GM19035 (cell line): Measurements from ENCODE around the gene MST1R.

Source experiments
- ATAC-seq: cut with Tn5 transposase; IDR thresholded peaks from one replicate; pipeline ENCODE4 v1.9.1; 2021; ENCODE audit not compliant: unreplicated experiment

Gene MST1R

GRCh38 chr3:49879721-49880120 lies 24.0 kb downstream of the MST1R start:
- no peak for ATAC-seq

DNA sequence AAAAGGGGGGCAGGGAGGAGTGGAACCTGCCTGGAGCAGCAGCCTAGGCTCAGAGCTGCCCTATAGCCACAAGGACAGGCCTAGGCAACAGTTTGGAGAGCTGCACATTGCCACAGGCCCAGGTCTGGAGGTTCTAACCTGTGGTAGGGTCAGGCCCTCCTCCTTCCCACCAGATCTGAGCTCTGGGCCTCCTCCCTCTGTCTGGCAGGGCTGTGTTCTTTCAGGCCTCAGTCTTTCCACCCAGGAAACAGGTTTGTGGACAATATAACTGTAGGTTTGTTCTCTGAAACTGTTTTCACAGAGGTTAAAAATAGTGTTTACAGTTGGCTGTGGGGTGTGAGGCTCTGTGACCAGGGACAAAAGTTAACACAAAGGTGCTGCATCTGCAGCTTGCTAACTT lies 25.0 kb downstream of the MST1R start:
- ATAC-seq, result no peak

DNA sequence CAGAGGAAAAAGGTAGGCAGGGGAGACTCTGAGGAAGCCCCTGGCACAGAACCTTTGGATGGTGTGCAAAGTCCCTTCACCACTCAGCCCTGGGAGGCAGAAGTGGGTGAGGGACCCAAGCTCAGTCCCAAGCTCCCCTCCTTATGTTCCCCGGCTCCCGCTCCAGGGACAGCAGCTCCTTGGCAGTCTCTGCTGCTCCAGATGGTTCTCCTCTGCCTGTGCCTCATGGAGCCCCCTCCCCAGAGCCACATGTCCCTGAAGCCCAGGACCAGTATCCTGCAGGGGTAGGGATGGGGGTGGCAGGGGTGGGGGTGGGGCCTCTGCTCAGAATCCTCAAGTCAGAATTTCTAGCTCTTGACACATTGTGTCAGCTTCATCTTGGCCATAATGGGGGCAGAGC lies 26.0 kb downstream of the MST1R start:
- no peak for ATAC-seq

DNA sequence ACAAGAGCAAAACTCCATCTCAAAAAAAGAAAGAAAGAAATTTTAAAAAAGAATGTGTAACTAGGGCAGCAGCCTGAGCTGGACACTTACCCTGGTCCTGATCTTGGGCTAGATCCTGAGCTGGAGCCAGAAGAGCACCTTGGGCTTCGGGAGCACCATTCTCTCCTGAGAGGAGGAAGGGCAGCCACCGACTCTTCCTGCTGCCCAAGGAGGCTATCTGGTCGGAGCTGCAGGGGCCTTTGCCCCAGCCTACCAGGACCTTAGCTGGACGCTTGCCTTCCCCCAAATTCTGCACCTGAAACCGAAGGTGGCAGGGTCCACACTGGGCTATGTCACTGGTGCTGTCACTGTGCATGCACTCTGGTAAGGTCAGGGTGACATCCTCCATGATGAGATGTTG lies 27.1 kb downstream of the MST1R start:
- ATAC-seq, result no peak

DNA sequence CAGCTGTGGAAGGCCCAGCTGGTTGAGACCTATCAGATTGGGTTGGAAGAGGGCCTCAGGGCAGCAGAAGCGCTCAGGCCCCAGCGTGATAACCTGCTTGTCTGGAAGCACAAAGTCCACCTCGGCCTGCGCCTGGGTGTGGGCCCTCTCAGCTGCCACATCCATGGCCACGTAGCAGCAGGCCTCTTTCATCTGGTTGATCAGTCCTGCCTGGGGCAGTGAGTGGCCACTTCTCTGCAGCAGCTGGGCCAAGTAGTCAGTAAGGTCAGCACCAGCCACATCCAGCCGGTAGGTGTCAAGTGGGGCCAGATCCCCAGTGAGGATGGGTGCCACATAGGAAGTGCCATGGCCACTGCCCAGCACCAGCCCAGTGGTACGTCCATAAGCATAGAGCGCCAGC lies 30.1 kb downstream of the MST1R start:
- no peak for ATAC-seq

DNA sequence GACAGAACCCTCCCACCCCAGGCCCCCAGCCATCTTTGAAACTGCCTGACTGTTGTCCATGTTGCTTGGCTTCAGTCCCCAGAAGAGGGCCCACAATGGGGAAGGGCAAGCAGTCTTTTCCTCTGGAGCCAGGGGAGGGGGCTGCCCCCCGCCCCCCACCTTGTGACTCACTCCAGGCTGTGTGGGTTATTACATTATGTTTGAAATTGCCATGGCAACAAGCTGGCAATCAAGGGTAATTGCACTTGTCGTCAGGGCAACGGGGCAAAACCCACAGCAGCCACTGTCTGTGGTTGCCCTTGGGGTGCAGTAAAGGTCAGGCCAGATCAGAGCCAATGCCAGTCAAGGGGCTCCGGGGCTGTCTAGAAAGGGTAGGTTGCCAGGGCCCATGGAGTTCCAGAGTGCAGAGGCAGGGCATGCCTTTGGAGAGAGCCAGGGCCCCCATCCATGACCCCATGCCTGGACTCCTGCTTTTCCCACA lies 30.8 kb downstream of the MST1R start:
- ATAC-seq, result no peak

GRCh38 chr3:49871531-49872153 lies 32.0 kb downstream of the MST1R start:
- ATAC-seq, result no peak

DNA sequence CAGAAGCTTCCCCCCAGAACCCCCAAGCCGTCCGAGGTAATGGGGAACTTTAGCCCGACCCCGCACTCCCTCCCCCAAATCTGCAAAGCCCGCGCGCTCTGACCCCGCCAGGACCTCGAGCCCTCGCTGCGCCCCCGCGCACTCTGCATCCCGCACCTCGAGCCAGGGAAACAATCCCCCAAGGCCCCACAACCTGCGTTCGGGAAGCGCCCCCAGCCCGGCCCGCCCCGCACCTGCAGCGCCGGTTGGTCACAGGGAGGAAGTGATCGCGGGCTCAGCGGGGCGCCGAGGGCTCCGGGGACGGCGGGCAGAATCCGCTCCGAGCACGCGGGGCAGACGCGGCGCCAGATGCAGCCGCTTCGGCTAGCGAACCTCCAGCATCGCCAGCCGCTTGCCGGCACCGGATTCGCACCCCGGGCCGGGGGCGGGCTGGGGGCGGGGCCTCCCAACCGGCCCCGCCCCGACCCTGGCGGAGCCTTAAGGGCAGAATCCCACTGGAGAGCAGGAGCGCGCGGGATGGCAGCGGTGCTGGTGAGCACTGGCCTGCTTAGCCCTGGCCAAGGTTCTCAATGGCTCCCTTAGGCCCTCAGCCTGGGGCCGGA lies 34.0 kb downstream of the MST1R start, which contains the start of gene CAMKV:
Gene CAMKV (minus strand): TSS at position 382 of the 602 bp plus-strand sequence. CDS start 7,518 bp downstream, outside the sequence.
- ATAC-seq, result no peak

DNA sequence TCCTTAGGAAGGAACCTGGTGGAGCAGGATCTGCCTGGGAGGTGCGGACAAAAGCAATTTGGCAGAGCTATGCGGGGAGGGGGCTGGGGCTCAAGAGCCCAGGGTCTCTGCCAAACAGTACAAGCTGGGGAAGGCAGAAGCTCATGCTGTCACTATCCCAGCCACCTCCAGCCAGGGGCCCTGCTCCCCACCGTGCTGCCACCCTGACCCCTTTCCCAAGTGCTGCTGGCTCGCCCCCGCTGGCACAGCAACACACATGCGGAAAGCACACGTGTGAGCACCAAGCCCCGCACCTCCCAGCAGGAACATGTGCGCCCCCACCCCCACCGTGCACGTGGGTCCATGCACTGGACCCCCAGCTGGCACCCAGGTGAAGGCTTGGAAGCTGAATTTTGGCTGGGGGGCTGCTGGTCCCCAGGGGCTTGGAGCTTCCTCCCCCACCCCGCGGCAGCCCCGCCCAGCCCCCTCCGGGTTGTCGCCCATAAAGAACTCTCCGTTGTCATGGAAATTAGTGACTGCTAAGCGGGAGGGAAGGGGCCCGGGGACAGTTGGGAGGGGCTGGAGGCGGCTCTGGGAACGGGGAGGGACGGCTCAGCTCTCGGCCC lies 34.7 kb downstream of the MST1R start:
- ATAC-seq, result no peak

- ATAC-seq, result no peak
These were observed 35.8 kb downstream of the MST1R start for GRCh38 chr3:49867871-49868321.

GRCh38 chr3:49867400-49867799 lies 36.3 kb downstream of the MST1R start:
- ATAC-seq, result no peak

DNA sequence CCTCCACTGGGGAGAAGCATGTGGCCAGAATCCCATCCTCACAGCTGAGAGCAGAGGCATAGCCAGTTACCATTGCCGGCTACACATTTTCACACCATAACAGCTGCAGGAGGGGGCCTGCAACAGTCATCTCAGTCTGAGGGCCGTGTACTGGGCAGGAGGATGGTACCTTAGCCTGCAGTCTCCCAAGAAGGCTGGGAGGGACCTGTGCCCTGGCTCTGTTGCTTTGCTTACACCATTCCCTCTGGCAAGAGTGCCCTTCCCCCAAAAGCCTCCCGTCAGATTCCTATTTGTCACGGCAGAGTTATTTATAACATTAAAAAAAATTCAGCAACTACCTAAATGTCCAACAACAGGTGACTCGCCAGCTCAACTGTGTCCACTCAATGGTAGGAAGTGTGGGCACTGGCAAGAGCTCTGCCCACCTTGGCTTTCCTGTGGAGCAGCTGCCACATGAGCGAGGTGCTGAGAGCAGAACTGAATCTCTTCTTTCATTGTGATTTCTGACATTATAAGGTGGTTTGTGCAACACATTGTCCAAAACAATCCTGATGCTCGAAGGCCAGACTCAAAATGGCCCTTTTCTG lies 38.4 kb downstream of the MST1R start:
- ATAC-seq, result no peak

- ATAC-seq, result no peak
These were observed 39.2 kb downstream of the MST1R start for GRCh38 chr3:49864505-49864904.

GRCh38 chr3:49859576-49860305 lies 43.9 kb downstream of the MST1R start:
- no peak for ATAC-seq

DNA sequence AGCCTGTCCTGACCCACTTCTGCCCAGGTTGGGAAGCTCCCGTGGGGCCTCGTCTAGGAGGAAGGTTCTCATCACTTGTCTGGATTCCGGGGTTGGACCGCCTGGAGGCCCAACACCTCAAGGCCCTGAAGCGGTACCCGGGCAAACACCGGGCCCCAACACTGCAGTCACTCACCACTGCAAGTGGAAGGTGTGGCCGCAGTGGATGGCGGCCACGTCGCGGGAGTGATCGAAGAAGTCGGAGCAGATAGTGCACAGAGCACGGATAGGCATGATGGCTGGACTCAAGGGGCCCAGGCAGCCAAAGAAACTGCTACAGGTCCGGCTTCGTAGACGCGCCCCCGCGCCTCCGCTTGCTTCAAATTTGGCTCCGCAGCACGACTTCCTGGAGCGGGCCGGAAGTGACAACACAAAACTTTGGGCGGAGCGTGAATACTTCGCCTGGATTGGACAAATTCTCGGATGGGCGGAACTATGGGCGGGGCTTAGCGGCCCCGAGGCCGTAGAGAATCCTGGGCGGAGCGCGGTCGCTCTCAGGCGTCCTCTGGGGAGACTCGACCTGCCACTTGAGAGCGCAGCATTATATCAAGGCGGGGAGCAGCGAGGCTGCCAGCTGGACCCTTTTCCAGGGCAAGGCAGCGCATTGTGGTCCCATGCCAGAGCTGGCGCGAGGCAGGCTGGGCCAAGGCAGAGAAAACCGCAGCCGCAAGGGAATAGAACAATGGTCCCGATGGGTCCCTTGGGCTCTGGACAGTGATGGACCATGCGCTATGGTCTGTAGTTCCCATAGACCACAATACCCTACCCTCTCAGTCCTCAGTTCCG lies 47.3 kb downstream of the MST1R start, which contains the start of gene TRAIP:
Gene TRAIP (minus strand): TSS at position 384 of the 825 bp plus-strand sequence. CDS start 111 bp downstream, at position 273.
- ATAC-seq, result peak; percentile 94

- no peak for ATAC-seq
These were observed 48.0 kb downstream of the MST1R start for GRCh38 chr3:49855662-49856061.

- ATAC-seq, result no peak
These were observed 58.0 kb downstream of the MST1R start for GRCh38 chr3:49845694-49846093.

- ATAC-seq, result no peak
These were observed 59.0 kb downstream of the MST1R start for GRCh38 chr3:49844464-49845183.

GRCh38 chr3:49842843-49843517 lies 60.7 kb downstream of the MST1R start:
- ATAC-seq, result no peak
